B cell (primary cell): ENCODE results near the gene TNFAIP8L3. TPM values are rescaled to one million over a fixed set of nuclear protein-coding genes. Genes with fewer than 3 reads are reported as not detected.

ENCODE experiments used
- ATAC-seq: fragments of 200-7000 bp; cut with Tn5 transposase; one replicate; pipeline ENCODE4 v1.10.0; 2021; ENCODE audit warnings: low read depth, mild to moderate bottlenecking, moderate number of reproducible peaks, moderate library complexity
- CTCF ChIA-PET: fragments of 350-600 bp; sonication (Branson Sonifier 250); formaldehyde crosslinking; loops from one replicate; lab custom pipeline; 2021; ENCODE audit warnings: antibody characterized with exemption, inconsistent platforms; lab: Charles Lee
- POLR2A ChIA-PET: fragments of 350-600 bp; sonication (Branson Sonifier 250); formaldehyde crosslinking; loops from one replicate; lab custom pipeline; 2021; ENCODE audit warnings: antibody characterized with exemption; lab: Charles Lee
- DNase-seq: peaks from one replicate; pipeline ENCODE4 v3.0.0; 2013
- H2AFZ ChIP-seq: 2 replicates; pipeline ENCODE4 v1.6.1; 2012; ENCODE audit warnings: mild to moderate bottlenecking, low read depth, low read length; ENCODE audit not compliant: insufficient read depth, poor library complexity, severe bottlenecking
- H3K27ac ChIP-seq, 2 donors: 1 replicate in 1 of 2; 2 replicates in 1 of 2; pipeline ENCODE4 v1.5.1; 2012 to 2013; ENCODE audit warnings: low read length in 2 of 2, mild to moderate bottlenecking in 2 of 2, moderate library complexity in 1 of 2
- H3K27me3 ChIP-seq, 4 experiments: fragments of 200-600 bp in 1 of 4; sonication (generic) in 1 of 4; replicated peaks in 1 of 4; 1 replicate in 2 of 4; 2 replicates in 2 of 4; pipeline versions ENCODE4 v1.6.1 to v1.7.0; 2013 to 2016; ENCODE audit warnings: low read length in 3 of 4, mild to moderate bottlenecking in 2 of 4, mixed read lengths in 1 of 4, moderate library complexity in 1 of 4; ENCODE audit not compliant: insufficient read depth in 4 of 4, control insufficient read depth in 3 of 4; ENCODE audit errors: control extremely low read depth in 1 of 4
- H3K36me3 ChIP-seq, 2 experiments: replicated peaks in 1 of 2; 1 replicate in 1 of 2; 2 replicates in 1 of 2; pipeline versions ENCODE4 v1.6.1 to v1.7.1; 2013; ENCODE audit warnings: low read length in 1 of 2; ENCODE audit not compliant: insufficient read depth in 2 of 2, control insufficient read depth in 1 of 2; ENCODE audit errors: control extremely low read depth in 1 of 2, extremely low read depth in 1 of 2
- H3K4me1 ChIP-seq, 2 donors: fragments of 200-600 bp in 1 of 2; sonication (generic) in 1 of 2; 1 replicate in 1 of 2; 2 replicates in 1 of 2; pipeline versions ENCODE4 v1.5.1 to v1.6.1; 2013 to 2017; ENCODE audit warnings: low read length in 2 of 2; ENCODE audit not compliant: control insufficient read depth in 2 of 2, insufficient read depth in 2 of 2
- H3K4me2 ChIP-seq: replicated peaks from 2 replicates; pipeline ENCODE3; 2012; ENCODE audit warnings: mild to moderate bottlenecking, low read depth, low read length; ENCODE audit not compliant: poor library complexity, severe bottlenecking
- H3K4me3 ChIP-seq, 5 experiments: fragments of 200-600 bp in 1 of 5; sonication (generic) in 1 of 5; 1 replicate in 3 of 5; 2 replicates in 2 of 5; pipeline versions ENCODE4 v1.5.1 to v1.7.0; 2011 to 2016; ENCODE audit warnings: low read length in 4 of 5, mild to moderate bottlenecking in 4 of 5, low read depth in 2 of 5, control low read depth in 1 of 5, moderate library complexity in 1 of 5; ENCODE audit not compliant: insufficient read depth in 1 of 5; ENCODE audit errors: control extremely low read depth in 1 of 5, extremely low read depth in 1 of 5
- H3K79me2 ChIP-seq: fragments of 200-600 bp; sonication (generic); one replicate; pipeline ENCODE4 v1.6.0; 2016; ENCODE audit warnings: low read length; ENCODE audit not compliant: control insufficient read depth, insufficient read depth
- H3K9ac ChIP-seq: fragments of 200-600 bp; sonication (generic); 2 replicates; pipeline ENCODE4 v1.6.1; 2017; ENCODE audit warnings: mild to moderate bottlenecking, low read length, moderate library complexity
- H3K9me3 ChIP-seq, 3 donors: one replicate each; pipeline versions ENCODE4 v1.6.1 to v1.7.1; 2013; ENCODE audit warnings: low read length in 2 of 3; ENCODE audit not compliant: control insufficient read depth in 2 of 3, insufficient read depth in 1 of 3; ENCODE audit errors: control extremely low read depth in 1 of 3
- H4K20me1 ChIP-seq: 2 replicates; pipeline ENCODE4 v1.6.0; 2012; ENCODE audit warnings: mild to moderate bottlenecking, low read length; ENCODE audit not compliant: insufficient read depth, control insufficient read depth, poor library complexity, severe bottlenecking
- H3K27ac Mint-ChIP-seq: one replicate; pipeline ENCODE4 v1.8.0; 2021; ENCODE audit warnings: mixed read lengths
- H3K27me3 Mint-ChIP-seq: one replicate; pipeline ENCODE4 v1.8.0; 2021; ENCODE audit warnings: mixed read lengths
- H3K4me1 Mint-ChIP-seq: one replicate; pipeline ENCODE4 v1.8.0; 2021; ENCODE audit warnings: mixed read lengths
- H3K4me3 Mint-ChIP-seq: one replicate; pipeline ENCODE4 v1.8.0; 2021; ENCODE audit warnings: mixed read lengths
- H3K9me3 Mint-ChIP-seq: one replicate; pipeline ENCODE4 v1.8.0; 2022; ENCODE audit warnings: mixed read lengths; ENCODE audit not compliant: insufficient read depth
- CTCF ChIP-seq: fragments of 200-600 bp; IDR thresholded peaks from one replicate; pipeline ENCODE4 v1.8.0; 2022; ENCODE audit warnings: antibody characterized with exemption, mild to moderate bottlenecking
- EZH2 ChIP-seq: IDR thresholded peaks from 2 replicates; pipeline ENCODE4 v1.6.1; 2012; ENCODE audit warnings: borderline replicate concordance, low read depth, mild to moderate bottlenecking, moderate library complexity, low read length; ENCODE audit not compliant: insufficient read depth, poor library complexity, severe bottlenecking
- WGBS: methylation state at CpG from one replicate; pipeline ENCODE4 v1.1.5; 2013; ENCODE audit warnings: missing lambda C conversion rate; ENCODE audit not compliant: insufficient coverage; 5-methylcytosine and 5-hydroxymethylcytosine counted together
- intact Hi-C: fragments of 100-400 bp; cut with micrococcal nuclease; formaldehyde crosslinking; loops from one replicate; pipeline ENCODE4 v1.10.0; 2022
- polyA plus RNA-seq: library from polyadenylated mRNA; depleted of rRNA; stranded (reverse); fragments of >200 nt; gene quantifications from 2 replicates; pipeline ENCODE4 v1.2.3, GENCODE V29; 2012
- total RNA-seq, 2 donors: library from RNA; stranded (reverse); fragments of 120-200 nt in 1 of 2; gene quantifications; 1 replicate in 1 of 2; 2 replicates in 1 of 2; pipeline versions ENCODE4 v1.2.3 to v1.2.4, GENCODE V29; 2013 to 2022

The TNFAIP8L3 gene
- total and polyA plus RNA-seq, 2 donors (not counting 1 experiment from before 2014, with no cell fraction given): not detected

- no peaks in the 10 kb centered on the region for H3K4me1 ChIP-seq
- no peak overlapping the region for H2AFZ ChIP-seq
- H3K9me3 ChIP-seq: peaks cover 0 to 2% (median 0%) of the 10 kb centered on the region in 3 donors
- H4K20me1 ChIP-seq: no peaks in the 10 kb centered on the region
- no peak for ATAC-seq
- peaks cover 22% of the 10 kb centered on the region for H3K27me3 Mint-ChIP-seq
- no peak for DNase-seq
- H3K27ac Mint-ChIP-seq: no peak overlapping the region
- H3K79me2 ChIP-seq: no peaks in the 10 kb centered on the region
- POLR2A ChIA-PET: no interaction called here
- intact Hi-C loops: no loop called here
- H3K9ac ChIP-seq: no peak overlapping the region
- H3K4me1 Mint-ChIP-seq: no peaks in the 10 kb centered on the region
- TF ChIP-seq CTCF (no peak), EZH2 (no peak)
- no CpG with 5 or more reads among the region's 1 CpG for WGBS
- H3K36me3 ChIP-seq: no peaks in the 10 kb centered on the region
- H3K4me3 ChIP-seq: no peak overlapping the region
- H3K27me3 ChIP-seq: no peaks in the 10 kb centered on the region
- no peak overlapping the region for H3K27ac ChIP-seq
- no peak overlapping the region for H3K4me2 ChIP-seq
- H3K9me3 Mint-ChIP-seq: peaks cover 4% of the 10 kb centered on the region
- CTCF ChIA-PET: no interaction called here
- no peak overlapping the region for H3K4me3 Mint-ChIP-seq
These were observed 44.4 kb upstream of the TNFAIP8L3 start for GRCh38 chr15:51139091-51139490.

GRCh38 chr15:51137880-51138430 is 43.2 kb upstream of the TNFAIP8L3 start:
- no peaks in the 10 kb centered on the region for H4K20me1 ChIP-seq
- peaks cover 0 to 2% (median 0%) of the 10 kb centered on the region in 3 donors for H3K9me3 ChIP-seq
- no peak overlapping the region for H3K4me2 ChIP-seq
- no peaks in the 10 kb centered on the region for H3K79me2 ChIP-seq
- no peaks in the 10 kb centered on the region for H3K27me3 ChIP-seq
- DNase-seq (no peak), ATAC-seq (no peak)
- H3K36me3 ChIP-seq: no peaks in the 10 kb centered on the region
- H2AFZ ChIP-seq: no peak overlapping the region
- WGBS: 92% methylated on average over 3 of the region's 5 CpGs
- peaks cover 4% of the 10 kb centered on the region for H3K9me3 Mint-ChIP-seq
- CTCF ChIA-PET: no interaction called here
- TF ChIP-seq EZH2: no peak
- TF ChIP-seq CTCF: no peak
- intact Hi-C loops: no loop called here
- no peak overlapping the region for H3K4me3 Mint-ChIP-seq
- no peak overlapping the region for H3K9ac ChIP-seq
- peaks cover 17% of the 10 kb centered on the region for H3K27me3 Mint-ChIP-seq
- POLR2A ChIA-PET: no interaction called here
- H3K4me3 ChIP-seq: no peak overlapping the region
- no peaks in the 10 kb centered on the region for H3K4me1 ChIP-seq
- no peak overlapping the region for H3K27ac ChIP-seq
- no peaks in the 10 kb centered on the region for H3K4me1 Mint-ChIP-seq
- H3K27ac Mint-ChIP-seq: no peak overlapping the region
